H9 (cell line): Measurements from ENCODE around the gene KIAA1671. TPM values are rescaled to one million over a fixed set of nuclear protein-coding genes. Genes with fewer than 3 reads are reported as not detected.
A peak's percentile ranks its signal among the peaks of the same experiment; 100 is the strongest.

Source experiments
- DNase-seq: peaks from one replicate; pipeline ENCODE4 v3.0.0-alpha.2; 2017
- H2AFZ ChIP-seq: one replicate; pipeline ENCODE4 v1.6.1; 2013; ENCODE audit warnings: mild to moderate bottlenecking, low read length, control low read depth, moderate library complexity
- H2AK5ac ChIP-seq: 2 replicates; pipeline ENCODE4 v1.6.1; 2013; ENCODE audit warnings: low read length, control low read depth, mixed read lengths; ENCODE audit not compliant: insufficient read length
- H2BK120ac ChIP-seq: one replicate; pipeline ENCODE4 v1.6.1; 2013; ENCODE audit warnings: low read depth, mild to moderate bottlenecking, low read length, control low read depth, inconsistent platforms; ENCODE audit not compliant: poor library complexity, severe bottlenecking
- H2BK12ac ChIP-seq: 2 replicates; pipeline ENCODE4 v1.6.1; 2013; ENCODE audit warnings: low read length, control low read depth, mixed read lengths, low read depth; ENCODE audit not compliant: insufficient read length
- H2BK15ac ChIP-seq: 2 replicates; pipeline ENCODE4 v1.6.1; 2013; ENCODE audit warnings: low read depth, low read length, control low read depth
- H2BK20ac ChIP-seq: one replicate; pipeline ENCODE4 v1.6.1; 2013; ENCODE audit warnings: low read depth, mild to moderate bottlenecking, low read length, control low read depth, inconsistent platforms; ENCODE audit not compliant: poor library complexity, severe bottlenecking
- H2BK5ac ChIP-seq: 2 replicates; pipeline ENCODE4 v1.6.1; 2013; ENCODE audit warnings: low read length, control low read depth, mixed read lengths; ENCODE audit not compliant: insufficient read length
- H3K14ac ChIP-seq: 2 replicates; pipeline ENCODE4 v1.6.1; 2013; ENCODE audit warnings: low read length, control low read depth; ENCODE audit not compliant: insufficient read depth
- H3K18ac ChIP-seq: 2 replicates; pipeline ENCODE4 v1.6.1; 2013; ENCODE audit warnings: low read depth, mild to moderate bottlenecking, mixed read lengths, low read length, control low read depth; ENCODE audit not compliant: insufficient read length
- H3K23ac ChIP-seq: 2 replicates; pipeline ENCODE4 v1.6.1; 2013; ENCODE audit warnings: low read length, control low read depth, mixed read lengths, low read depth; ENCODE audit not compliant: insufficient read length
- H3K23me2 ChIP-seq: 2 replicates; pipeline ENCODE4 v1.6.1; 2013; ENCODE audit warnings: low read depth, mild to moderate bottlenecking, mixed read lengths, low read length, control low read depth; ENCODE audit not compliant: insufficient read length, poor library complexity, severe bottlenecking
- H3K27ac ChIP-seq: 2 replicates; pipeline ENCODE4 v1.5.1; 2013; ENCODE audit warnings: low read length, control low read depth, mixed read lengths, low read depth; ENCODE audit not compliant: insufficient read length
- H3K27me3 ChIP-seq: 2 replicates; pipeline ENCODE4 v1.6.1; 2013; ENCODE audit warnings: low read length, control low read depth, inconsistent platforms; ENCODE audit not compliant: insufficient read depth
- H3K4ac ChIP-seq: 2 replicates; pipeline ENCODE4 v1.6.1; 2013; ENCODE audit warnings: low read depth, mild to moderate bottlenecking, control low read depth, inconsistent platforms, low read length, moderate library complexity
- H3K4me1 ChIP-seq: 2 replicates; pipeline ENCODE4 v1.6.1; 2013; ENCODE audit warnings: low read length, control low read depth, inconsistent platforms; ENCODE audit not compliant: insufficient read depth
- H3K4me2 ChIP-seq: 2 replicates; pipeline ENCODE4 v1.6.1; 2013; ENCODE audit warnings: low read length, control low read depth, mixed read lengths; ENCODE audit not compliant: insufficient read length, insufficient read depth
- H3K56ac ChIP-seq: 2 replicates; pipeline ENCODE4 v1.6.1; 2013; ENCODE audit warnings: low read depth, mild to moderate bottlenecking, mixed read lengths, low read length, control low read depth; ENCODE audit not compliant: insufficient read length
- H3K79me1 ChIP-seq: 2 replicates; pipeline ENCODE4 v1.6.1; 2013; ENCODE audit warnings: low read depth, mild to moderate bottlenecking, moderate library complexity, low read length, control low read depth, inconsistent platforms; ENCODE audit not compliant: insufficient read depth, poor library complexity, severe bottlenecking
- H3K79me2 ChIP-seq: 2 replicates; pipeline ENCODE4 v1.6.1; 2013; ENCODE audit warnings: low read length, control low read depth, inconsistent platforms; ENCODE audit not compliant: insufficient read depth
- H3K9ac ChIP-seq: 2 replicates; pipeline ENCODE4 v1.6.1; 2013; ENCODE audit warnings: low read length, control low read depth, mixed read lengths; ENCODE audit not compliant: insufficient read length; ENCODE audit errors: extremely low read depth
- H3K9me3 ChIP-seq: one replicate; pipeline ENCODE4 v1.6.1; 2013; ENCODE audit warnings: low read depth, low read length, inconsistent platforms; ENCODE audit not compliant: control insufficient read depth
- H3T11ph ChIP-seq: one replicate; pipeline ENCODE4 v1.6.1; 2013; ENCODE audit warnings: mild to moderate bottlenecking, low read length, control low read depth, inconsistent platforms
- H4K20me1 ChIP-seq: one replicate; pipeline ENCODE4 v1.6.1; 2013; ENCODE audit not compliant: control insufficient read depth, insufficient read length, insufficient read depth
- H4K5ac ChIP-seq: 2 replicates; pipeline ENCODE4 v1.6.1; 2013; ENCODE audit warnings: low read depth, mild to moderate bottlenecking, mixed read lengths, low read length, control low read depth; ENCODE audit not compliant: insufficient read length
- H4K8ac ChIP-seq: replicated peaks from 2 replicates; pipeline ENCODE4 v1.6.1; 2013; ENCODE audit warnings: low read length, control low read depth, mixed read lengths, low read depth; ENCODE audit not compliant: insufficient read length
- H4K91ac ChIP-seq: 2 replicates; pipeline ENCODE4 v1.6.1; 2013; ENCODE audit warnings: low read depth, mild to moderate bottlenecking, moderate library complexity, mixed read lengths, low read length, control low read depth; ENCODE audit not compliant: insufficient read length
- H3K27ac Mint-ChIP-seq, 3 experiments: 2 replicates in 2 of 3; 3 replicates in 1 of 3; pipeline ENCODE4 v1.8.0; 2020 to 2021; ENCODE audit warnings: mixed read lengths in 3 of 3, mild to moderate bottlenecking in 1 of 3, moderate library complexity in 1 of 3
- H3K27me3 Mint-ChIP-seq: 2 replicates; pipeline ENCODE4 v1.8.0; 2021; ENCODE audit warnings: low read depth, mild to moderate bottlenecking, moderate library complexity, mixed read lengths
- H3K36me3 Mint-ChIP-seq, 3 experiments: 2 replicates in 2 of 3; 3 replicates in 1 of 3; pipeline ENCODE4 v1.8.0; 2020 to 2021; ENCODE audit warnings: low read depth in 3 of 3, mixed read lengths in 3 of 3; ENCODE audit not compliant: insufficient read depth in 1 of 3
- H3K4me1 Mint-ChIP-seq, 2 experiments: 2 replicates each; pipeline ENCODE4 v1.8.0; 2020; ENCODE audit warnings: mixed read lengths in 2 of 2
- H3K4me3 Mint-ChIP-seq, 2 experiments: 2 replicates in 1 of 2; 3 replicates in 1 of 2; pipeline ENCODE4 v1.8.0; 2020 to 2021; ENCODE audit warnings: mild to moderate bottlenecking in 2 of 2, mixed read lengths in 2 of 2, moderate library complexity in 1 of 2
- H3K9me3 Mint-ChIP-seq, 2 experiments: 2 replicates in 1 of 2; 3 replicates in 1 of 2; pipeline ENCODE4 v1.8.0; 2020; ENCODE audit warnings: mild to moderate bottlenecking in 2 of 2, mixed read lengths in 2 of 2, moderate library complexity in 1 of 2
- CTCF ChIP-seq: fragments of 200-600 bp; sonication (generic); conservative IDR thresholded peaks from 3 replicates; pipeline ENCODE4 v1.8.0; 2021; ENCODE audit warnings: antibody characterized with exemption, mild to moderate bottlenecking
- WGBS: extraction: QIAGEN DNeasy Blood & Tissue Kit; methylation state at CpG from one replicate; pipeline ENCODE4 v1.1.7; 2013; ENCODE audit warnings: missing lambda C conversion rate, low lambda C conversion rate, mixed read lengths; ENCODE audit not compliant: insufficient read length; ENCODE audit errors: extremely low coverage; 5-methylcytosine and 5-hydroxymethylcytosine counted together
- total RNA-seq: library from RNA; stranded (reverse); gene quantifications from 2 replicates; pipeline ENCODE4 v1.2.1, GENCODE V29; 2021

Gene KIAA1671
- total RNA-seq, 1 experiment from 2014 or later: 22.6 TPM

- Histone ChIP-seq H3K79me2 (peaks cover 4% of the 10 kb centered on the region; the same call in 1 of the 2 replicates), H3K27me3 (no peaks in the 10 kb centered on the region), H3K79me1 (no peaks in the 10 kb centered on the region), H4K8ac (no peak overlapping the region), H2BK12ac (peak overlapping the region; percentile 47), H3K4me2 (peak overlapping the region; percentile 4), H3K27ac (no peak overlapping the region), H3K9me3 (no peaks in the 10 kb centered on the region), H2BK120ac (no peak overlapping the region), H3K23ac (no peak overlapping the region), H3T11ph (peak overlapping the region; percentile 39), H4K5ac (no peak overlapping the region), H3K56ac (no peak overlapping the region), H3K4ac (no peak overlapping the region), H4K20me1 (no peaks in the 10 kb centered on the region), H2AK5ac (peak overlapping the region; percentile 52), H4K91ac (peak overlapping the region; percentile 12), H3K18ac (peak overlapping the region; percentile 13), H2BK15ac (no peak overlapping the region), H2BK20ac (peak overlapping the region; percentile 77), H2AFZ (no peak overlapping the region), H3K4me1 (peaks cover 12% of the 10 kb centered on the region), H2BK5ac (no peak overlapping the region), H3K9ac (no peak overlapping the region), H3K14ac (peak overlapping the region; percentile 78), H3K23me2 (no peaks in the 10 kb centered on the region)
- no peak for DNase-seq
- TF ChIP-seq CTCF: no peak
- Mint-ChIP-seq H3K9me3 (no peaks in the 10 kb centered on the region), H3K4me1 (peaks cover 41 to 48% of the 10 kb centered on the region in 2 experiments), H3K27me3 (no peaks in the 10 kb centered on the region), H3K36me3 (peaks cover 0 to 5% (median 3%) of the 10 kb centered on the region in 3 experiments; a peak in 3 of 7 replicates), H3K27ac (peak overlapping the region; percentile 59 to 98 (median 89); a peak in 6 of 7 replicates), H3K4me3 (no peak overlapping the region; a peak in 1 of 5 replicates)
- WGBS: no CpG with 5 or more reads among the region's 12 CpGs
These were observed 17.2 kb downstream of the KIAA1671 start for GRCh38 chr22:24969560-24970301.
